ENCODE data around the gene TWIST2.

TWIST2 gene

GRCh38 chr2:238890618-238891456 is 43.0 kb downstream of the TWIST2 start:
- DNase-seq (ENCODE audit: low spot score), result no peak

- DNase-seq (ENCODE audit: low spot score), result no peak
Observed at GRCh38 chr2:238891457-238892203, 43.7 kb downstream of the TWIST2 start.

- DNase-seq (ENCODE audit: low spot score), result no peak
Observed at GRCh38 chr2:238892204-238892500, 44.3 kb downstream of the TWIST2 start.

GRCh38 chr2:238892796-238893195 is 44.9 kb downstream of the TWIST2 start:
- no peak for DNase-seq (ENCODE audit: low spot score)

GRCh38 chr2:238893349-238894000 is 45.6 kb downstream of the TWIST2 start:
- no peak for DNase-seq (ENCODE audit: low spot score)

GRCh38 chr2:238894226-238894949 is 46.5 kb downstream of the TWIST2 start:
- no peak for DNase-seq (ENCODE audit: low spot score)

GRCh38 chr2:238894950-238895298 is 47.0 kb downstream of the TWIST2 start:
- DNase-seq (ENCODE audit: low spot score), result no peak

GRCh38 chr2:238895361-238895882 is 47.5 kb downstream of the TWIST2 start:
- no peak for DNase-seq (ENCODE audit: low spot score)

- no peak for DNase-seq (ENCODE audit: low spot score)
Observed at GRCh38 chr2:238895891-238896600, 48.2 kb downstream of the TWIST2 start.

- DNase-seq (ENCODE audit: low spot score), result no peak
Observed at GRCh38 chr2:238896641-238897040, 48.8 kb downstream of the TWIST2 start.

GRCh38 chr2:238897122-238897880 is 49.4 kb downstream of the TWIST2 start:
- DNase-seq (ENCODE audit: low spot score), result no peak

GRCh38 chr2:238897911-238898311 is 50.0 kb downstream of the TWIST2 start:
- DNase-seq (ENCODE audit: low spot score), result no peak

GRCh38 chr2:238898534-238899281 is 50.8 kb downstream of the TWIST2 start:
- no peak for DNase-seq (ENCODE audit: low spot score)

- DNase-seq (ENCODE audit: low spot score), result no peak
Observed at GRCh38 chr2:238899386-238899785, 51.5 kb downstream of the TWIST2 start.

GRCh38 chr2:238900511-238900910 is 52.6 kb downstream of the TWIST2 start:
- DNase-seq (ENCODE audit: low spot score), result no peak

GRCh38 chr2:238901461-238902057 is 53.7 kb downstream of the TWIST2 start:
- no peak for DNase-seq (ENCODE audit: low spot score)

GRCh38 chr2:238902285-238902684 is 54.4 kb downstream of the TWIST2 start:
- DNase-seq (ENCODE audit: low spot score), result no peak

GRCh38 chr2:238903141-238903540 is 55.3 kb downstream of the TWIST2 start:
- DNase-seq (ENCODE audit: low spot score), result no peak

- no peak for DNase-seq (ENCODE audit: low spot score)
Observed at GRCh38 chr2:238904177-238904576, 56.3 kb downstream of the TWIST2 start.

- DNase-seq (ENCODE audit: low spot score), result no peak
Observed at GRCh38 chr2:238904716-238905115, 56.8 kb downstream of the TWIST2 start.

Measured in CD4-positive, alpha-beta T cell treated with Interleukin-15 for 4 hours (primary cell).